Epithelial cell of proximal tubule (primary cell): ENCODE results near the gene SEMA3B. TPM values are rescaled to one million over a fixed set of nuclear protein-coding genes. Genes with fewer than 3 reads are reported as not detected.

ENCODE experiments used
- DNase-seq: peaks from one replicate; pipeline ENCODE4 v3.0.0-alpha.2; 2011; ENCODE audit warnings: low read depth
- H3K4me3 ChIP-seq: 2 replicates; pipeline ENCODE4 v1.5.1; 2011; ENCODE audit warnings: low read depth, mild to moderate bottlenecking, low read length
- total RNA-seq: library from RNA; depleted of rRNA; stranded (reverse); fragments of >200 nt; gene quantifications from 2 replicates; pipeline ENCODE4 v1.2.3, GENCODE V29; 2015
- TF ChIP-seq, protein P1 (sequence below): conservative IDR thresholded peaks from 2 replicates; pipeline ENCODE4 v1.5.1; 2012; ENCODE audit warnings: low read depth, mild to moderate bottlenecking, low read length

SEMA3B gene
- total RNA-seq, 1 donor from 2014 or later = 29.5 TPM

DNA sequence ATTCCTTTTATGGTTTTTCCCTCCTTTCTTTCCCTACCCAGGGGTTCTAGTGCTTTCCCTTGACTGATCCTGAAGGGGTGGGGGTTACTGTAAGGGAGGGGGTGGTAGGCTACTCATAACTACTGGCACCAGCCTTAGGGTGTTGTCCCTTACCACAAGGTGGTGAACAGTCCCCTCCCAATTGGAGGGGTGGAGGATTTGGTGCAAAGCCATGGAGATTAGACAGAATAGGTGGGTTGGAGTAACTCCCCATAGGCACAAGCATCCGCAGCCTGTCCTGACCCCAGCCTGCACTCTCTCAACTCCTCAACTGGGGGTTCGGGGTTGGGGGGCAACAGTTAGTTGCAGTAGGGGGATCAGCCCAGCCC is 56.1 kb downstream of the SEMA3B start:
- TF ChIP-seq, protein P1, sequence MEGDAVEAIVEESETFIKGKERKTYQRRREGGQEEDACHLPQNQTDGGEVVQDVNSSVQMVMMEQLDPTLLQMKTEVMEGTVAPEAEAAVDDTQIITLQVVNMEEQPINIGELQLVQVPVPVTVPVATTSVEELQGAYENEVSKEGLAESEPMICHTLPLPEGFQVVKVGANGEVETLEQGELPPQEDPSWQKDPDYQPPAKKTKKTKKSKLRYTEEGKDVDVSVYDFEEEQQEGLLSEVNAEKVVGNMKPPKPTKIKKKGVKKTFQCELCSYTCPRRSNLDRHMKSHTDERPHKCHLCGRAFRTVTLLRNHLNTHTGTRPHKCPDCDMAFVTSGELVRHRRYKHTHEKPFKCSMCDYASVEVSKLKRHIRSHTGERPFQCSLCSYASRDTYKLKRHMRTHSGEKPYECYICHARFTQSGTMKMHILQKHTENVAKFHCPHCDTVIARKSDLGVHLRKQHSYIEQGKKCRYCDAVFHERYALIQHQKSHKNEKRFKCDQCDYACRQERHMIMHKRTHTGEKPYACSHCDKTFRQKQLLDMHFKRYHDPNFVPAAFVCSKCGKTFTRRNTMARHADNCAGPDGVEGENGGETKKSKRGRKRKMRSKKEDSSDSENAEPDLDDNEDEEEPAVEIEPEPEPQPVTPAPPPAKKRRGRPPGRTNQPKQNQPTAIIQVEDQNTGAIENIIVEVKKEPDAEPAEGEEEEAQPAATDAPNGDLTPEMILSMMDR = no peak
- no peak for DNase-seq
- H3K4me3 ChIP-seq = no peak overlapping the region

DNA sequence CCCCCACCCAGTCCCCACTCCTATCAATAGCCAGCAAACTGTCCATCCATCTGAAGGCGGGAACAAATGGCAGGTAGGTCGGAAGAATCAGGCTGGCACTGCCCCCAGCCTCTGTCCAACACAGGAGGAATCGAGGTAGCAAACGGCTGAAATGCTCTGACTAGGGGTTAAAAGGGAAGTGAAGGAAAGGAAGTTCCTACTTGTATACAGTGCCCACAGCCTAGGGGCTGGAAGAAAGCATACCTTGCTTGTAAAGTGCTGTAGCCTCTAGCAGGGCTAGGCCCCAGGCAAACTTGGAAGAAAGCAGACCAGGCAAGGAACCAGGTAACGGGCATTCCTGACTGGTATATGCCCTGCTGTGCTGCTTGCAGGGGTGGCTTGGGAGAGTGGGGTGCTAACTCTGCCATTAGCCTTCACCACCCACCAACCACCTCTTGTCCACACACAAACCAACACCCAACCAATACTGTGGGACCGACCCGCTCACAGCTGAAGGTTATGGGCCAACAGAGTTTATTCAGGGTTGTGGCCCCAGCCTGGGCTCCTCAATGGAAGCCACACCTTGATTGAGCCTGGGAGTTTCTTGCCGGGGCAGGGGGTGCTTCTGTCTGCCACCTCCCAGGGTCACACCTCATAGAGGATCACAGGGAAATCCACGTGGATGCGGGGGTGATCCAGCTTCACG is 56.7 kb downstream of the SEMA3B start:
- TF ChIP-seq, protein P1 = no peak
- H3K4me3 ChIP-seq = no peak overlapping the region
- DNase-seq = no peak

DNA sequence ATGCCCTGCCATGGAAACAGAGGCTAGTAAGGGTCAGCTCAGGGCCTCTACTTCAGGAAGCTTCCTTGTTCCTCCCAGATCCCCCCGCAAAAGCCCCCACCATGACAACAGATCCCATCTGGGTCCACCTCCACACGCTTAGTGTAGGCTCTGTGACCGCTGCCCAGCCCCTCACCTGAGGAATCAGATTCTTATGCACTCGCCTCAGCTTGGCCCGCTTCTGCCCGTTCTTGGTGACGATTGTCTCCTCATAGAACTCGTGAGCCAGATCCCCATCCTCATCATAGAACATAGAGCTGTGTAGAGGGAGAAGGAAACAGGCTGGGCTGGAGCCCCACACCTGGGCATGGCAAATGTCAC is 57.2 kb downstream of the SEMA3B start:
- TF ChIP-seq, protein P1 = no peak
- no peak for DNase-seq
- H3K4me3 ChIP-seq = no peak overlapping the region

DNA sequence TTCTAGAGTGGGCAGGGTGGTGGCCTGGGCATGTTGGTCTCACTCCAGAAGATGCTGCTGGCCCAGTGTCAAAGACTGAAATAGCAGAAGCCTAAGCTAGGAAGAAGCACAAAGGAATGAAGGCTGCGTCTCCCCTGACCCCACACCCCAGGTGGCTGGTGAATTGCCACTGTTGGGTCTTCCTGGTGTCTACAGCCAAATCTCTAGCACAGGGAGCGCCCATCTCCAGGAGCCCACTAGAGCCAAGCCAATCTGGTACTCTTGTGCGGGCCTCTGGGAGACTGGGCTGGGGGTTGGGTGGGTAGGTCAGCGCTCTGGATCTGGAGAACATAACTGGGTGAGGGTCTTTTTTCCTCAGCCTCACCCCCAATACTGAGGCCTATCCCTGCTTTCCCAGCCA is 58.2 kb downstream of the SEMA3B start:
- DNase-seq = no peak
- TF ChIP-seq, protein P1 = no peak

More for the DNA sequence above, 58.2 kb downstream of the SEMA3B start:
- peak overlapping the region; percentile 98 for H3K4me3 ChIP-seq

Other genes with a start within 250 kb of the SEMA3B start
- 52.3 and 80.7 TPM in 2 replicates for gene RBM5, start 180.2 kb upstream of the SEMA3B start, total RNA-seq
- 36.0 and 58.6 TPM in 2 replicates for gene SEMA3F, start 113.8 kb upstream of the SEMA3B start, total RNA-seq
- gene GNAT1, start 77.5 kb upstream of the SEMA3B start, total RNA-seq = not detected in 2 replicates
- not detected in 2 replicates for gene SLC38A3, start 63.9 kb upstream of the SEMA3B start, total RNA-seq
- 263 and 264 TPM in 2 replicates for gene GNAI2, start 32.9 kb upstream of the SEMA3B start, total RNA-seq
- gene LSMEM2, start 9.9 kb downstream of the SEMA3B start, total RNA-seq = not detected in 2 replicates
- gene IFRD2, start 23.3 kb downstream of the SEMA3B start, total RNA-seq = 76.6 and 165 TPM in 2 replicates
- gene HYAL3, start 30.3 kb downstream of the SEMA3B start, total RNA-seq = 7.8 and 8.8 TPM in 2 replicates
- gene NAA80, start 30.3 kb downstream of the SEMA3B start, total RNA-seq = 8.5 and 19.4 TPM in 2 replicates
- 1.3 and 2.2 TPM in 2 replicates for gene HYAL1, start 34.4 kb downstream of the SEMA3B start, total RNA-seq
- gene HYAL2, start 53.6 kb downstream of the SEMA3B start, total RNA-seq = 123 and 145 TPM in 2 replicates
- 39.8 and 46.6 TPM in 2 replicates for gene TUSC2, start 59.1 kb downstream of the SEMA3B start, total RNA-seq
- 27.0 and 31.5 TPM in 2 replicates for gene RASSF1, start 71.7 kb downstream of the SEMA3B start, total RNA-seq
- gene ZMYND10, start 76.6 kb downstream of the SEMA3B start, total RNA-seq = 0.92 and 3.1 TPM in 2 replicates
- 24.6 and 27.3 TPM in 2 replicates for gene NPRL2, start 81.6 kb downstream of the SEMA3B start, total RNA-seq
- 33.6 and 38.5 TPM in 2 replicates for gene CYB561D2, start 81.7 kb downstream of the SEMA3B start, total RNA-seq
- gene TMEM115, start 90.4 kb downstream of the SEMA3B start, total RNA-seq = 54.6 and 56.0 TPM in 2 replicates
- 0.14 TPM in 1 of 2 replicates, not detected in the other for gene CACNA2D2, start 234.5 kb downstream of the SEMA3B start, total RNA-seq